T-helper 2 cell treated with Interferon-gamma antibody and Interleukin-4, amounts not matched to agents 100 ng/mL and 5 ng/mL, for 36 hours (primary cell): ENCODE data around the gene PMM1. TPM values are rescaled to one million over a fixed set of nuclear protein-coding genes. Genes with fewer than 3 reads are reported as not detected.
"Not testable (repeated sequence)": the region's sequence is repeated elsewhere in the genome, so short reads cannot be mapped to it uniquely, and the experiment has no call there.

Experiments used
- intact Hi-C: fragments of 100-400 bp; cut with micrococcal nuclease; formaldehyde crosslinking; loops from one replicate; pipeline ENCODE4 v1.15.1; 2023
- total RNA-seq: library from RNA; stranded (reverse); gene quantifications from 2 replicates; pipeline ENCODE4 v1.2.3, GENCODE V29; 2022

PMM1 gene
- total RNA-seq, 1 donor from 2014 or later, result 29.9 TPM

GRCh38 chr22:41597635-41597953 lies 8.0 kb upstream of the PMM1 start:
- intact Hi-C loops, result no loop called here

GRCh38 chr22:41596776-41597634 lies 7.4 kb upstream of the PMM1 start:
- intact Hi-C loops, result no loop called here

- intact Hi-C loops, result no loop called here
These were observed 6.1 kb upstream of the PMM1 start for GRCh38 chr22:41595703-41596102.

- intact Hi-C loops, result not testable (repeated sequence)
These were observed 3.8 kb upstream of the PMM1 start for GRCh38 chr22:41593336-41593960.

- intact Hi-C loops, result no loop called here
These were observed 2.3 kb downstream of the PMM1 start for GRCh38 chr22:41587347-41587723.

- intact Hi-C loops, result no loop called here
These were observed 3.7 kb downstream of the PMM1 start for GRCh38 chr22:41585898-41586297.

GRCh38 chr22:41584881-41585280 lies 4.8 kb downstream of the PMM1 start:
- intact Hi-C loops, result no loop called here

- intact Hi-C loops, result no loop called here
These were observed 6.9 kb downstream of the PMM1 start for GRCh38 chr22:41582694-41583093.

- intact Hi-C loops, result no loop called here
These were observed 9.7 kb downstream of the PMM1 start for GRCh38 chr22:41579997-41580355.

GRCh38 chr22:41579297-41579996 lies 10.2 kb downstream of the PMM1 start:
- intact Hi-C loops, result no loop called here

- intact Hi-C loops, result no loop called here
These were observed 10.8 kb downstream of the PMM1 start for GRCh38 chr22:41578818-41579217.

- intact Hi-C loops, result no loop called here
These were observed 11.5 kb downstream of the PMM1 start for GRCh38 chr22:41578114-41578513.

GRCh38 chr22:41576877-41577276 lies 12.8 kb downstream of the PMM1 start:
- intact Hi-C loops, result no loop called here

GRCh38 chr22:41575533-41575932 lies 14.1 kb downstream of the PMM1 start:
- intact Hi-C loops, result no loop called here

GRCh38 chr22:41574847-41575381 lies 14.7 kb downstream of the PMM1 start:
- intact Hi-C loops, result no loop called here

- intact Hi-C loops, result no loop called here
These were observed 16.0 kb downstream of the PMM1 start for GRCh38 chr22:41573677-41574076.

GRCh38 chr22:41572305-41572704 lies 17.3 kb downstream of the PMM1 start:
- intact Hi-C loops, result not testable (repeated sequence)

GRCh38 chr22:41571786-41572185 lies 17.9 kb downstream of the PMM1 start:
- intact Hi-C loops, result no loop called here

GRCh38 chr22:41570221-41570620 lies 19.4 kb downstream of the PMM1 start:
- intact Hi-C loops, result no loop called here

- intact Hi-C loops, result no loop called here
These were observed 20.8 kb downstream of the PMM1 start for GRCh38 chr22:41568811-41569210.

- intact Hi-C loops, result no loop called here
These were observed 22.2 kb downstream of the PMM1 start for GRCh38 chr22:41567512-41567768.

GRCh38 chr22:41565403-41566054 lies 24.1 kb downstream of the PMM1 start:
- intact Hi-C loops, result no loop called here
